OCI-LY1 (cell line): ENCODE measurements around the gene CCDC186.

Experiments used
- EZH2 ChIP-seq: fragments of 200-600 bp; sonication (generic), shearing (Covaris generic); IDR thresholded peaks from 2 replicates; pipeline ENCODE4 v1.8.0; 2017; ENCODE audit warnings: borderline replicate concordance, mixed run types, mild to moderate bottlenecking, antibody characterized with exemption, low read length, moderate library complexity, mixed read lengths
- TF ChIP-seq, protein P1 (sequence below): fragments of 200-600 bp; sonication (generic), shearing (Covaris generic); IDR thresholded peaks from 2 replicates; pipeline ENCODE4 v1.5.1; 2017; ENCODE audit warnings: mild to moderate bottlenecking, antibody characterized with exemption, low read length, moderate library complexity, mixed read lengths

DNA sequence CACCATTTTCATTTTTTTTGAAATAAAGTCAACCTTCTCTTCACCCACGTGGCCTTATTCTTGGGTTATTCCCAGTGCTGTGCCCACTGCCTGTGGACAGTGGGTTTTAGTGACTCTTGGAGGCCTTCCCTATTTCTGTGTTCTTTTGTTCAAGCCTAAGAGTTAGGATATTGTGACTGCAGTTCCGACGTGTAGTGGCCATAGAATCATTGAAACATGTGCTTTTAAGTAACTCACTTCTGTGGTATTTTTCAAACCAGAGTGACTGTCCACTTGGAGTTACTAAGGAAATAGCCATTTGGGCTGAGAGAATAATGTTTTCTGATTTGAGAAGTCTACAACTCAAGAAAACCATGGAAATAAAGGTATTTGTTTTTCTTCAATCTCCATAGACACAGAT is 28.8 kb upstream of the CCDC186 start:
- TF ChIP-seq EZH2: no peak
- TF ChIP-seq, protein P1, sequence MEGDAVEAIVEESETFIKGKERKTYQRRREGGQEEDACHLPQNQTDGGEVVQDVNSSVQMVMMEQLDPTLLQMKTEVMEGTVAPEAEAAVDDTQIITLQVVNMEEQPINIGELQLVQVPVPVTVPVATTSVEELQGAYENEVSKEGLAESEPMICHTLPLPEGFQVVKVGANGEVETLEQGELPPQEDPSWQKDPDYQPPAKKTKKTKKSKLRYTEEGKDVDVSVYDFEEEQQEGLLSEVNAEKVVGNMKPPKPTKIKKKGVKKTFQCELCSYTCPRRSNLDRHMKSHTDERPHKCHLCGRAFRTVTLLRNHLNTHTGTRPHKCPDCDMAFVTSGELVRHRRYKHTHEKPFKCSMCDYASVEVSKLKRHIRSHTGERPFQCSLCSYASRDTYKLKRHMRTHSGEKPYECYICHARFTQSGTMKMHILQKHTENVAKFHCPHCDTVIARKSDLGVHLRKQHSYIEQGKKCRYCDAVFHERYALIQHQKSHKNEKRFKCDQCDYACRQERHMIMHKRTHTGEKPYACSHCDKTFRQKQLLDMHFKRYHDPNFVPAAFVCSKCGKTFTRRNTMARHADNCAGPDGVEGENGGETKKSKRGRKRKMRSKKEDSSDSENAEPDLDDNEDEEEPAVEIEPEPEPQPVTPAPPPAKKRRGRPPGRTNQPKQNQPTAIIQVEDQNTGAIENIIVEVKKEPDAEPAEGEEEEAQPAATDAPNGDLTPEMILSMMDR: no peak
